GM18502 (cell line): Measurements from ENCODE around the gene PPM1M.
A peak's percentile ranks its signal among the peaks of the same experiment; 100 is the strongest.

Source experiments
- ATAC-seq: cut with Tn5 transposase; IDR thresholded peaks from one replicate; pipeline ENCODE4 v1.9.1; 2021; ENCODE audit warnings: mild to moderate bottlenecking; ENCODE audit not compliant: unreplicated experiment, poor library complexity

The PPM1M gene, protein sequence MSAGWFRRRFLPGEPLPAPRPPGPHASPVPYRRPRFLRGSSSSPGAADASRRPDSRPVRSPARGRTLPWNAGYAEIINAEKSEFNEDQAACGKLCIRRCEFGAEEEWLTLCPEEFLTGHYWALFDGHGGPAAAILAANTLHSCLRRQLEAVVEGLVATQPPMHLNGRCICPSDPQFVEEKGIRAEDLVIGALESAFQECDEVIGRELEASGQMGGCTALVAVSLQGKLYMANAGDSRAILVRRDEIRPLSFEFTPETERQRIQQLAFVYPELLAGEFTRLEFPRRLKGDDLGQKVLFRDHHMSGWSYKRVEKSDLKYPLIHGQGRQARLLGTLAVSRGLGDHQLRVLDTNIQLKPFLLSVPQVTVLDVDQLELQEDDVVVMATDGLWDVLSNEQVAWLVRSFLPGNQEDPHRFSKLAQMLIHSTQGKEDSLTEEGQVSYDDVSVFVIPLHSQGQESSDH

DNA sequence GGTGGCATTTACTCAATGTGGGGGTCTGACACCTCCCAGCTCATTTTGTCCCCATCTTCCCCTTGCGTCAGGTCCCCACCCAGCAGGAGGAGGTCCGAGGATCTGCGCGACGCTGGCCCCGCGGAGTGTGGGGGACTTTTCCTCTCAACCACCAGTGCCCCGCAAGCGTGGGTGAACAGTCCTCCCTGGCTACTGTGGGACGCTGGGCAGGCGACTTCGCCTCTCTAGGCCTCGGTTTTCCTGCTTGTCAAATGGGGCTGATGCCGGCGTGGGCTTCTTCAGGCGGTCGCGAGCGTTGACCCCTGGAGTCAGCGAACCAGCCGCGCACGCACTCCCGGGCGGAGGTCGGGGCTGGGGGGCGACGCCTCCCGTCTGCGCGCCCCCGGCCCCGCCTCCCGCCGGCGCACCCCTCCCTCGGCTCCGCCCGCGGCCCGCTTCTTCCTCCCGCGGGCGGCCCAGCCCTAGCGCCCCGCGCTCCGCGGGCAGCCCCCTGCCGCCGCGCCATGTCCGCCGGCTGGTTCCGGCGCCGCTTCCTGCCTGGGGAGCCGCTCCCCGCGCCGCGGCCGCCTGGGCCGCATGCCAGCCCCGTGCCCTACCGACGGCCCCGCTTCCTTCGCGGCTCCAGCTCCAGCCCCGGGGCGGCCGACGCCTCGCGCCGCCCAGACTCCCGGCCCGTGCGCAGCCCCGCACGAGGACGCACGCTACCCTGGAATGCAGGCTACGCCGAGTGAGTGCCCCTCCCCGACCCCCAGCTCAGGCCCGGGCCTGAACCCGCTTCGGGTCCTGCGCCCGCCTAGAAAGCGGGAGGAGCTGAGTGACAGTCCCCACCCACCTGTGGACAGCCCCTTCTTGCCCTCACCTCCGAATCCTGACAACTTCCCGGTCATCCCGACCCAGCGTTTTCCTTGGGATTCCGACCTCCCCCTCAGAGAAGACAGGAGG, at the start of gene PPM1M:
Gene PPM1M (plus strand): TSS at position 438 of the 942 bp plus-strand sequence. CDS start 66 bp downstream, at position 504.
- peak; percentile 34 for ATAC-seq

DNA sequence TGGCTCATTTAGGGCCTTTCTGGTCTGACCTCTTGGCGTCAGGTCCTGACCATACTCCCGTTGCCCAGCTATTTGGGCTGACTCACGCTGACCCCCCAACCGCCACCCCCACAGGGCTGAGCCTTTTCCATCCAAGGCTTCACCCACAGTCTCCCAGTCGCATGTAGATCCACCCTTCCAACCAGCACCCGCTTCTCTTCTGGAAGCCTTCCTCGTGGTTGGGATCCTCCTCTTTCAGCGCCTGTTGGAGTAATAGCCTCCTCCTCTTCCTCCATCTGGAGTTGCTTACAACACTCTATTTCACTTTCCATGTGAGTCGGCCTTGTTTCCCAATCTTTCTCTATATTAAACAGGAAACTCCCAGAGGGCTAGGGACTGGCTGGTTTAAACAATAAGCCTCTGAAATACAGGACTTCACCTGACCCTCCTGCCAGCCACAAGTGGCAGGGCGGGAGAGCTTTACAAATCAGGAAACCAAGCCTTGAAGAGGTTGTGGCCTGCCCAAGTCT, 49.7 kb upstream of the PPM1M start:
- no peak for ATAC-seq

DNA sequence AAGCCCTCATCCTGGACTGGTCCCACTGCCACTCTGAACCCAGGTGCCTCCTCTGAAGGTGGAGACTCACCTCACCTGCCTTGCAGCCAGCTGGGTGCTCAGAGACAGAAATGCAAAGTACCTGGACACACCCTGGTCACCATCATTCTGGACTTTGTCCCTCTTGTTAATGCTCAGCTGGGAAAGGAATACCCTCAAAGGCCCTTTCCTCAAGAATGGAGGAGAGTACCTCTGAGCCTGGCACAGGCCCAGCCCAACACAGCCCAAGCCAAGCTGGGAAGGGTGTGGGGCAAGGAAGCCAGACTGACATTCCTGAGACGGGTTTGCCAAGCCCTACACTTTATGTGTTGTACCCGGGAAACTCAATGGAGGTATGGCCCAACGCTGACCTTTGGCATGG, 48.6 kb upstream of the PPM1M start:
- ATAC-seq: no peak

DNA sequence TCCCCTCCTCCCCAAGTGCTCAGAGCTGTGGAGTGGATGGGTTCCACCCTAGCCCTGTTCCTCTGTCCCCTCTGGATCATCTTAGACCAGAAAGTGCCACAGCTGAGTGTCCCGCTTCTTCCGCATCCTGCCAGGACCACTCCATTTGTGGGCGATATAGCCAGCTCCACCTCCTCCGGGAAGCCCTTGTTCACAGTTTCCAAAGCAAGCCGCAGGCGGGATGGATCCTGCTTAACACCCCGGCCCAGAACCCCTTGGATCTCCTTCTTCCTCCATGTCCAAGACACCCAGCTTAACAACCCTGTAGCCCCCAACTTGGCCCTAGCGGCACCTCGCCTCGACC, 48.1 kb upstream of the PPM1M start:
- ATAC-seq: peak; percentile 16

- peak; percentile 82 for ATAC-seq
Observed at GRCh38 chr3:52197842-52198625, 47.5 kb upstream of the PPM1M start, which contains the start of gene ALAS1. ALAS1 (plus strand) TSS chr3:52198160; CDS start chr3:52199242, 1,082 bp downstream.

DNA sequence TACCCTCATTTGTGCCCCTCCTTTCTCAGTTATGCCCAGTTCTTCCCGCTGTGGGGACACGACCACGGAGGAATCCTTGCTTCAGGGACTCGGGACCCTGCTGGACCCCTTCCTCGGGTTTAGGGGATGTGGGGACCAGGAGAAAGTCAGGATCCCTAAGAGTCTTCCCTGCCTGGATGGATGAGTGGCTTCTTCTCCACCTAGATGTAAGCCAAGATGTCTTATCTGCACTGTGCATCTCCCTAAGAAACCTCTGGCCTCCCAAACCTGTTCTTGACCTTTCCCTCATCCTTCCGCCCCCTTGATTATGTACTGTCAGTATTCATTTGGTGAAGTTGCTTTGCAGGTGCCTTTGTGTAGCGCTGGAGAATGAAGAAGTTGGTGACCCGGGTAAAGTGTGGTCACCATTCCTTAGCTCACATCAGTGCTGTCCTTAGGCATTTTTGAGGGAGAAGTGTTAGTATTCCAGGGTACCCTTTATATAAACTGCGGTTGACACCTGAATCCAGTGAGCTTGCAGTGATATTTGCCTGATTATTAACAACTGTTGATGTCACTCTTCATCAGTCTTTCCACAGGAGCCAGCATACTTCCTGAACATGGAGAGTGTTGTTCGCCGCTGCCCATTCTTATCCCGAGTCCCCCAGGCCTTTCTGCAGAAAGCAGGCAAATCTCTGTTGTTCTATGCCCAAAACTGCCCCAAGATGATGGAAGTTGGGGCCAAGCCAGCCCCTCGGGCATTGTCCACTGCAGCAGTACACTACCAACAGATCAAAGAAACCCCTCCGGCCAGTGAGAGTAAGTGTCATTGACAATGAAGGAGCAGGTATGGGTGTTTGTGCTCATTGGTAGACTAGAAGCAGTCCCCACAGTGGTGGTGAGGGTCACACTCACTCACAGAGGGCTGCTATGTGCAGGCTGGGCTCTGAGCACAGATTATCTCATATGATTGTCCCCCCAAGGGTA, 46.6 kb upstream of the PPM1M start:
- no peak for ATAC-seq

GRCh38 chr3:52200981-52201679, 44.4 kb upstream of the PPM1M start:
- ATAC-seq: no peak

GRCh38 chr3:52202384-52203077, 43.0 kb upstream of the PPM1M start:
- no peak for ATAC-seq

DNA sequence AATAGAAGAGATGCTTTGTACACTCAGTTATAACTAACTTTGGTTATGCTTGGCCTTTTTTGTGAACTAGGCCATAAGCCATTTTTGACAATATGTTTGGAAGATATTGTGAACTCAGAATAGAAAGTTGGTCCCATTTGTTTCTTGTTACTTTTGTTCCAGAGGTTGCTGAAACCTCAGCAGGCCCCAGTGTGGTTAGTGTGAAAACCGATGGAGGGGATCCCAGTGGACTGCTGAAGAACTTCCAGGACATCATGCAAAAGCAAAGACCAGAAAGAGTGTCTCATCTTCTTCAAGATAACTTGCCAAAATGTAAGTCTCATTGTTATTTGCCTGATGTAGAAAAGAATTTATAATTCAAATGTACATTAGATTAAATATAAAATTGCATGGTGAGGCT, 41.9 kb upstream of the PPM1M start:
- no peak for ATAC-seq

DNA sequence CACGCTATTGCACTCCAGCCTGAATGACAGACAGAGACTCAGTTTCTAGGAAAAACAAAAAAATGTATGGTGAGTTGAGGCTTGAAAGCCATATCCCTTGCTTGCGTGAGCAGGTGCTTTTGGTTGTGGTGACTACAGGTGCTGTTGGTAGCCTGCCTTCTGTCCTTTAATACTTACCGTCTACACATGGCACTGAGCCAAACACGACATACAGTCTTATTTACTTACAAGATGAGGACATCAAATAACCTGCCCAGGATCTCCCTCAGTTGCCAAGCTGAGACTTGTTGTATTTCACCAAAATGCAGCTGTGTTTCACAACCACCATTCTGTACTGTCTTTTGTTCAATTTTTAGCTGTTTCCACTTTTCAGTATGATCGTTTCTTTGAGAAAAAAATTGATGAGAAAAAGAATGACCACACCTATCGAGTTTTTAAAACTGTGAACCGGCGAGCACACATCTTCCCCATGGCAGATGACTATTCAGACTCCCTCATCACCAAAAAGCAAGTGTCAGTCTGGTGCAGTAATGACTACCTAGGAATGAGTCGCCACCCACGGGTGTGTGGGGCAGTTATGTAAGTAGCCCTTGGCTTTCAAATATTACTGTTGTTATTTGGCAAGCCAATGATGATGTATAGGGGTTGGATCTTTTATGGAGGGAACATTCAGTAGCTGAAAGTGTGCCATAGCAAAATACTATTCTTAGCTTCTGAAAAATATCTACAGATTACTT, 41.1 kb upstream of the PPM1M start:
- ATAC-seq: no peak

GRCh38 chr3:52205727-52206372, 39.7 kb upstream of the PPM1M start:
- ATAC-seq: no peak

DNA sequence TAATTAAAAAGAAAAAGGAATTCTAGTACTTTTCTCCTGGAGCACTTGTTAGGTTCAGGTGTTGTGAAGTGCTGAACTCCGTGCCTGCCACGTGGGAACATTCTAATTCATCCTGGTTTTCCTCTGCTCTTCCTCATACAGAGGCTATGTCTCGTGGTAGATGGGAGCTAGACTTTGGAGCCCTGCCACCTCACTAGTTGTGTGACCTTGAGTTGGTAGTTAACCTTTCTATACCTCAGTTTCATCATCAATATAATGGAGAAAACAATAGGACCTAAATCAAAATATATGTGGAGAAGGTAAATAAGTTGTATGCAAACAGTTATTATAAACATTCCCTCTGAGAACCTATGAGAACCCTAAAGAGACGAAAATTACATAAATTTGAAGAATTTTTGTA, 37.0 kb upstream of the PPM1M start:
- no peak for ATAC-seq

DNA sequence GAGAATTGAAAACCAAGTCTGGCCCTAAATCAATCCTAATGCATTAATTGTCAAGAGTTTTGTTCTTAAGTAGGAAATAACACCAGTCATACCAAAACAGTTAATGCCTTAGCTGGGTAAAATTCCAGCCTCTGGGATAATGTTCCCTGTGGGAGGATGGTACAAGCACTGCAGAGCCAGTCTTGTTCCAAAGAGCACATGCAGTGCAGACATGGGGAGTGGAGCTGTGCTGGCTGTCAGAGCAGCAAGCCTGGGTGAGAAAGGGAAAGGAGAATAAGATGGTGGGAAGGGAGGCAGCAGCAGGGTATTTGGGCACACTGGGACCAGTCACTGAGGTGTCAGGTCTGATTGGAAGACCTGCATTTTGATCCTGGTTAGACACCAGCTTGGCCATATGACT, 35.5 kb upstream of the PPM1M start:
- no peak for ATAC-seq

DNA sequence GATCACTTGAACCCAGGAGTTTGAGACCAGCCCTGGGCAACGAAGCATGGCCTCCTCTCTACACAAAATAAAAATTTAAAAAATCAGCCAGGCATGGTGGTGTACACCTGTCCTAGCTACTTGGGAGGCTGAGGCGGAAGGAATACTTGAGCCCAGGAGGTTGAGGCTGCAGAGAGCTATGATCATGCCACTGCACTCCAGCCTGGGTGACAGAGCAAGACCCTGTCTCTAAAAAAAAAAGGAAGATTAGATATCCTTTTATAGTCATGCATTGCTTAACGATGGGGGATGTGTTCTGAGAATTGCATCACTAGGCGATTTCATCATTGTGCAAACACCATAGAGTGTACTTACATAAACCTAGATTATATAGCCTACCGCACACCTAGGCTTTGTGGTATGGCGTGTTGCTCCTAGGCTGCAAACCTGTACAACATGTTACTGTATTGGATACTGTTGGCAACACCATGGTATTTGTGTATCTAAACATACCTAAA, 35.0 kb upstream of the PPM1M start:
- no peak for ATAC-seq

DNA sequence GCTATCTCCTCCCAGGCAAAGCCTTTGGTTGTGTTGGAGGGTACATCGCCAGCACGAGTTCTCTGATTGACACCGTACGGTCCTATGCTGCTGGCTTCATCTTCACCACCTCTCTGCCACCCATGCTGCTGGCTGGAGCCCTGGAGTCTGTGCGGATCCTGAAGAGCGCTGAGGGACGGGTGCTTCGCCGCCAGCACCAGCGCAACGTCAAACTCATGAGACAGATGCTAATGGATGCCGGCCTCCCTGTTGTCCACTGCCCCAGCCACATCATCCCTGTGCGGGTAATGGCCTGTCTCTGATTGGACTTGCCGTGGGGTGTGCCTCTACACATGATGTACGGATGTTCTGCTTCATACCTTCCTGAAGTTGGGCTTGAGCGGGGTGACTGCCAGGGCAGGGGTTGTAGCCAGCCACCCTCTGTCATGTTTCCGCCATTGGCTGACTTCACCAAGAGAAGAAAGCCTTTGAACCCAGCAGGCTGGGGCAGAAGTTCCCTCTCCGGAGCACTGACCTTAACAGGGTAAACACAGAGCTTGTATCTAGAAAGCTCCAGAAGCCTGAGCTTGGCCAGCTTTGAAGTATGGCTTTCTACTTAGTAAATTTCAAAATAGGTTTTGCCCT, 34.2 kb upstream of the PPM1M start:
- ATAC-seq: no peak

DNA sequence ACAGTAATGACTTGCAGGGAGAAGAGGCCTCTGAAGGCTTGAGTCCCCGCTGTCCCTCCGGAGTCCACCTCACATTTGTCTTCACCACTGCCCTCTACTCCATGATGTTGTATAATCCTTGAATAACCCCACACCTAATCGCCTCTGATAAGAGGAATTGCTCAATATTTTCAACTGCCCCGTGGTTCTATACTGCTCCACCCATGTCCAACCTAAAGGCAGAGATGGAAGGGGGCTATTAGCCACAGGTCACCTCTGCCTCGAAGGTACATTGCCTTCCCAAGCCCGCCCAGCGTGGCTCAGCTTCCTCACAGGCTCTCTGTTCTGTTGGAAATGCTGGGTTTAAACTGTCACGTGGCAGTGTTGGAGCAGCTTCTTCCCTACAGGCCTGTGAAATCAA, 32.6 kb upstream of the PPM1M start:
- ATAC-seq: no peak
